GM12878 (cell line): ENCODE measurements around the gene POLR1D. TPM values are rescaled to one million over a fixed set of nuclear protein-coding genes. Genes with fewer than 3 reads are reported as not detected.

Experiments used
- BMI1 ChIP-seq: fragments of 450-650 bp; IDR thresholded peaks from 2 replicates; pipeline ENCODE4 v1.6.1; 2016; ENCODE audit warnings: mild to moderate bottlenecking, moderate library complexity, borderline replicate concordance
- CUX1 ChIP-seq: IDR thresholded peaks from 2 replicates; pipeline ENCODE4 v1.6.1; 2012; ENCODE audit warnings: improper control_type of control experiment, low read depth, low read length; ENCODE audit not compliant: insufficient replicate concordance
- ESRRA ChIP-seq: IDR thresholded peaks from 2 replicates; pipeline ENCODE4 v1.6.1; 2012; ENCODE audit warnings: mild to moderate bottlenecking, low read length, improper control_type of control experiment
- EZH2 ChIP-seq: IDR thresholded peaks from 2 replicates; pipeline ENCODE4 v1.6.1; 2012; ENCODE audit warnings: low read depth, mild to moderate bottlenecking, control low read depth, inconsistent platforms, low read length, borderline replicate concordance; ENCODE audit not compliant: control insufficient read depth
- NFXL1 ChIP-seq: fragments of 450-650 bp; IDR thresholded peaks from 2 replicates; pipeline ENCODE4 v1.6.1; 2017; ENCODE audit warnings: antibody characterized with exemption, mild to moderate bottlenecking, borderline replicate concordance
- RCOR1 ChIP-seq: conservative IDR thresholded peaks from 2 replicates; pipeline ENCODE4 v1.6.1; 2012; ENCODE audit warnings: low read depth, low read length, improper control_type of control experiment
- RUNX3 ChIP-seq: IDR thresholded peaks from 2 replicates; pipeline ENCODE4 v1.6.1; 2012; ENCODE audit warnings: low read length, inconsistent platforms
- SREBF2 ChIP-seq: IDR thresholded peaks from 2 replicates; pipeline ENCODE4 v1.6.1; 2012; ENCODE audit warnings: mild to moderate bottlenecking, low read length
- SUPT20H ChIP-seq: IDR thresholded peaks from 2 replicates; pipeline ENCODE4 v1.6.1; 2011; ENCODE audit warnings: low read depth, mild to moderate bottlenecking, low read length, moderate library complexity, borderline replicate concordance; ENCODE audit not compliant: control insufficient read depth
- ZNF274 ChIP-seq: IDR thresholded peaks from one replicate; pipeline ENCODE4 v1.8.0; 2011; ENCODE audit not compliant: insufficient read length, insufficient read depth
- polyA plus RNA-seq, 11 experiments: library from polyadenylated mRNA; depleted of rRNA in 4 of 11; unstranded in 6 of 11; stranded (reverse) in 5 of 11; fragments of >200 nt; fragmentation: Nextera tagmentation in 4 of 11; fragmentation: Illumina TruSeq in 1 of 11; extraction: Ambion mirVana in 4 of 11; extraction: Trizol in 1 of 11; gene quantifications; 1 replicate in 1 of 11; 2 replicates in 10 of 11; pipeline versions ENCODE4 v1.2.1 to v1.2.3, GENCODE V29; 2011 to 2016; ENCODE audit warnings: inconsistent platforms in 2 of 11, missing spikeins in 2 of 11, low read depth in 1 of 11
- total RNA-seq, 4 experiments: library from RNA; depleted of rRNA in 3 of 4; stranded (reverse); fragments of >200 nt in 3 of 4; fragmentation: Illumina TruSeq in 1 of 4; extraction: Trizol in 1 of 4; gene quantifications; 2 replicates each; pipeline versions ENCODE4 v1.2.1 to v1.2.3, GENCODE V29; 2013 to 2021
- TF ChIP-seq, protein P1 (sequence below): fragments of 450-650 bp; IDR thresholded peaks from 2 replicates; pipeline ENCODE4 v1.6.1; 2017; ENCODE audit warnings: low read depth, mild to moderate bottlenecking, moderate library complexity
- TF ChIP-seq, protein P2 (sequence below): fragments of 450-650 bp; IDR thresholded peaks from 2 replicates; pipeline ENCODE4 v1.6.1; 2016; ENCODE audit warnings: mild to moderate bottlenecking
- TF ChIP-seq, protein P3 (sequence below): IDR thresholded peaks from 2 replicates; pipeline ENCODE4 v1.6.1; 2011; ENCODE audit warnings: borderline replicate concordance, low read depth, mild to moderate bottlenecking, moderate library complexity, low read length; ENCODE audit not compliant: insufficient read depth, poor library complexity, severe bottlenecking
- TF ChIP-seq, protein P4 (sequence below): fragments of 450-650 bp; formaldehyde crosslinking; IDR thresholded peaks from 2 replicates; pipeline ENCODE4 v1.4.0; 2022; ENCODE audit warnings: mild to moderate bottlenecking, moderate library complexity

Gene POLR1D
- total and polyA plus RNA-seq, 10 of the 15 experiments (the other 5 are each of a cell fraction or from before 2014, with no cell fraction given), result 119 to 223 (median 160) TPM

GRCh38 chr13:27621366-27622101 lies at the start of gene POLR1D (continued):
- TF ChIP-seq, protein P1, sequence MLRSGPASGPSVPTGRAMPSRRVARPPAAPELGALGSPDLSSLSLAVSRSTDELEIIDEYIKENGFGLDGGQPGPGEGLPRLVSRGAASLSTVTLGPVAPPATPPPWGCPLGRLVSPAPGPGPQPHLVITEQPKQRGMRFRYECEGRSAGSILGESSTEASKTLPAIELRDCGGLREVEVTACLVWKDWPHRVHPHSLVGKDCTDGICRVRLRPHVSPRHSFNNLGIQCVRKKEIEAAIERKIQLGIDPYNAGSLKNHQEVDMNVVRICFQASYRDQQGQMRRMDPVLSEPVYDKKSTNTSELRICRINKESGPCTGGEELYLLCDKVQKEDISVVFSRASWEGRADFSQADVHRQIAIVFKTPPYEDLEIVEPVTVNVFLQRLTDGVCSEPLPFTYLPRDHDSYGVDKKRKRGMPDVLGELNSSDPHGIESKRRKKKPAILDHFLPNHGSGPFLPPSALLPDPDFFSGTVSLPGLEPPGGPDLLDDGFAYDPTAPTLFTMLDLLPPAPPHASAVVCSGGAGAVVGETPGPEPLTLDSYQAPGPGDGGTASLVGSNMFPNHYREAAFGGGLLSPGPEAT, result no peak
- TF ChIP-seq, protein P2, sequence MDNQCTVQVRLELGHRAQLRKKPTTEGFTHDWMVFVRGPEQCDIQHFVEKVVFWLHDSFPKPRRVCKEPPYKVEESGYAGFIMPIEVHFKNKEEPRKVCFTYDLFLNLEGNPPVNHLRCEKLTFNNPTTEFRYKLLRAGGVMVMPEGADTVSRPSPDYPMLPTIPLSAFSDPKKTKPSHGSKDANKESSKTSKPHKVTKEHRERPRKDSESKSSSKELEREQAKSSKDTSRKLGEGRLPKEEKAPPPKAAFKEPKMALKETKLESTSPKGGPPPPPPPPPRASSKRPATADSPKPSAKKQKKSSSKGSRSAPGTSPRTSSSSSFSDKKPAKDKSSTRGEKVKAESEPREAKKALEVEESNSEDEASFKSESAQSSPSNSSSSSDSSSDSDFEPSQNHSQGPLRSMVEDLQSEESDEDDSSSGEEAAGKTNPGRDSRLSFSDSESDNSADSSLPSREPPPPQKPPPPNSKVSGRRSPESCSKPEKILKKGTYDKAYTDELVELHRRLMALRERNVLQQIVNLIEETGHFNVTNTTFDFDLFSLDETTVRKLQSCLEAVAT, result no peak
- TF ChIP-seq, protein P3, sequence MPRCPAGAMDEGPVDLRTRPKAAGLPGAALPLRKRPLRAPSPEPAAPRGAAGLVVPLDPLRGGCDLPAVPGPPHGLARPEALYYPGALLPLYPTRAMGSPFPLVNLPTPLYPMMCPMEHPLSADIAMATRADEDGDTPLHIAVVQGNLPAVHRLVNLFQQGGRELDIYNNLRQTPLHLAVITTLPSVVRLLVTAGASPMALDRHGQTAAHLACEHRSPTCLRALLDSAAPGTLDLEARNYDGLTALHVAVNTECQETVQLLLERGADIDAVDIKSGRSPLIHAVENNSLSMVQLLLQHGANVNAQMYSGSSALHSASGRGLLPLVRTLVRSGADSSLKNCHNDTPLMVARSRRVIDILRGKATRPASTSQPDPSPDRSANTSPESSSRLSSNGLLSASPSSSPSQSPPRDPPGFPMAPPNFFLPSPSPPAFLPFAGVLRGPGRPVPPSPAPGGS, result no peak
- 0 out of 2 replicates have a peak, but pooled peaks have one; percentile 50 for TF ChIP-seq NFXL1
- no peak for TF ChIP-seq SREBF2
- no peak for TF ChIP-seq SUPT20H
- TF ChIP-seq RUNX3, result 0 out of 2 replicates have a peak, but pooled peaks have one; percentile 21
- TF ChIP-seq CUX1, result no peak
- TF ChIP-seq BMI1, result no peak
- no peak for TF ChIP-seq EZH2
- TF ChIP-seq ESRRA, result no peak
- no peak for TF ChIP-seq RCOR1
- TF ChIP-seq, protein P4, sequence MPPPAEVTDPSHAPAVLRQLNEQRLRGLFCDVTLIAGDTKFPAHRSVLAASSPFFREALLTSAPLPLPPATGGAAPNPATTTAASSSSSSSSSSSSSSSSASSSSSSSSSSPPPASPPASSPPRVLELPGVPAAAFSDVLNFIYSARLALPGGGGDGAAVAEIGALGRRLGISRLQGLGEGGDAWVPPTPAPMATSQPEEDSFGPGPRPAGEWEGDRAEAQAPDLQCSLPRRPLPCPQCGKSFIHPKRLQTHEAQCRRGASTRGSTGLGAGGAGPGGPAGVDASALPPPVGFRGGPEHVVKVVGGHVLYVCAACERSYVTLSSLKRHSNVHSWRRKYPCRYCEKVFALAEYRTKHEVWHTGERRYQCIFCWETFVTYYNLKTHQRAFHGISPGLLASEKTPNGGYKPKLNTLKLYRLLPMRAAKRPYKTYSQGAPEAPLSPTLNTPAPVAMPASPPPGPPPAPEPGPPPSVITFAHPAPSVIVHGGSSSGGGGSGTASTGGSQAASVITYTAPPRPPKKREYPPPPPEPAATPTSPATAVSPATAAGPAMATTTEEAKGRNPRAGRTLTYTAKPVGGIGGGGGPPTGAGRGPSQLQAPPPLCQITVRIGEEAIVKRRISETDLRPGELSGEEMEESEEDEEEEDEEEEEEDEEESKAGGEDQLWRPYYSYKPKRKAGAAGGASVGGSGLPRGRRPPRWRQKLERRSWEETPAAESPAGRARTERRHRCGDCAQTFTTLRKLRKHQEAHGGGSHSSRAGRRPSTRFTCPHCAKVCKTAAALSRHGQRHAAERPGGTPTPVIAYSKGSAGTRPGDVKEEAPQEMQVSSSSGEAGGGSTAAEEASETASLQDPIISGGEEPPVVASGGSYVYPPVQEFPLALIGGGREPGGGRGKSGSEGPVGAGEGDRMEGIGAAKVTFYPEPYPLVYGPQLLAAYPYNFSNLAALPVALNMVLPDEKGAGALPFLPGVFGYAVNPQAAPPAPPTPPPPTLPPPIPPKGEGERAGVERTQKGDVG (CRISPR knock-in tag), result no peak
- no peak for TF ChIP-seq ZNF274
